NOMO-1 (cell line): Measurements from ENCODE around the gene FER.
"Not testable (repeated sequence)": the region's sequence is repeated elsewhere in the genome, so short reads cannot be mapped to it uniquely, and the experiment has no call there.

ENCODE experiments used
- DNase-seq, 2 experiments: peaks; one replicate each; lab custom pipeline; 2025; ENCODE audit not compliant: unreplicated experiment in 2 of 2; lab: John Stamatoyannopoulos, UW

FER gene

GRCh38 chr5:109164001-109164400, 416.3 kb downstream of the FER start:
- DNase-seq, result no peak

- no peak for DNase-seq
Measured at GRCh38 chr5:109167586-109167985, 419.9 kb downstream of the FER start.

GRCh38 chr5:109168151-109168550, 420.5 kb downstream of the FER start:
- DNase-seq, result no peak

- no peak for DNase-seq
Measured at GRCh38 chr5:109170629-109171350, 423.1 kb downstream of the FER start.

GRCh38 chr5:109171437-109172073, 423.9 kb downstream of the FER start:
- DNase-seq, result not testable (repeated sequence)

GRCh38 chr5:109173036-109173794, 425.5 kb downstream of the FER start:
- DNase-seq, result no peak

- DNase-seq, result no peak
Measured at GRCh38 chr5:109177227-109177626, 429.5 kb downstream of the FER start.

GRCh38 chr5:109177782-109178181, 430.1 kb downstream of the FER start:
- DNase-seq, result no peak

- no peak for DNase-seq
Measured at GRCh38 chr5:109180668-109181067, 433.0 kb downstream of the FER start.

GRCh38 chr5:109186759-109187158, 439.1 kb downstream of the FER start:
- DNase-seq, result no peak

- peak; percentile 6 to 11 for DNase-seq
Measured at GRCh38 chr5:109191153-109191558, 443.5 kb downstream of the FER start.

- no peak for DNase-seq
Measured at GRCh38 chr5:109192027-109192426, 444.3 kb downstream of the FER start.

- DNase-seq, result no peak
Measured at GRCh38 chr5:109192555-109193281, 445.0 kb downstream of the FER start.

GRCh38 chr5:109195667-109196066, 448.0 kb downstream of the FER start:
- DNase-seq, result no peak

GRCh38 chr5:109196087-109196822, 448.6 kb downstream of the FER start:
- no peak for DNase-seq

GRCh38 chr5:109196823-109197160, 449.1 kb downstream of the FER start:
- no peak for DNase-seq

- DNase-seq, result no peak
Measured at GRCh38 chr5:109199289-109199688, 451.6 kb downstream of the FER start.

GRCh38 chr5:109199799-109200620, 452.3 kb downstream of the FER start:
- DNase-seq, result no peak

GRCh38 chr5:109215040-109215439, 467.3 kb downstream of the FER start:
- no peak for DNase-seq

- DNase-seq, result no peak
Measured at GRCh38 chr5:109218818-109219217, 471.1 kb downstream of the FER start.
